HFFc6 (cell line): Measurements from ENCODE around the gene HMX1. TPM values are rescaled to one million over a fixed set of nuclear protein-coding genes. Genes with fewer than 3 reads are reported as not detected.

Experiments
- DNase-seq: peaks from one replicate; pipeline ENCODE4 v3.0.0-alpha.2; 2018
- H3K27ac Mint-ChIP-seq: 2 replicates; pipeline ENCODE4 v1.8.0; 2020; ENCODE audit warnings: mild to moderate bottlenecking, mixed read lengths
- H3K27me3 Mint-ChIP-seq: 2 replicates; pipeline ENCODE4 v1.8.0; 2021; ENCODE audit warnings: mild to moderate bottlenecking, moderate library complexity, mixed read lengths; ENCODE audit not compliant: insufficient read depth
- H3K36me3 Mint-ChIP-seq: 2 replicates; pipeline ENCODE4 v1.8.0; 2021; ENCODE audit warnings: low read depth, mixed read lengths
- H3K4me1 Mint-ChIP-seq: 2 replicates; pipeline ENCODE4 v1.8.0; 2020; ENCODE audit warnings: low read depth, mixed read lengths
- H3K4me3 Mint-ChIP-seq: 2 replicates; pipeline ENCODE4 v1.8.0; 2020; ENCODE audit warnings: mild to moderate bottlenecking, moderate library complexity, mixed read lengths
- H3K9me3 Mint-ChIP-seq: 2 replicates; pipeline ENCODE4 v1.8.0; 2020; ENCODE audit warnings: mild to moderate bottlenecking, mixed read lengths
- CTCF ChIP-seq: fragments of 200-600 bp; sonication (generic); IDR thresholded peaks from 2 replicates; pipeline ENCODE4 v1.5.0; 2021; ENCODE audit warnings: antibody characterized with exemption, mild to moderate bottlenecking
- total RNA-seq, 6 experiments: library from RNA; stranded (reverse); fragmentation: NEBNext Ultra II Directional; extraction: Animal tissue kit (Norgen Biotek cat#: 25700); gene quantifications; 2 replicates in 1 of 6; 3 replicates in 5 of 6; pipeline ENCODE4 v1.2.3, GENCODE V29; 2021

HMX1 gene
- total RNA-seq, 6 experiments from 2014 or later, result not detected

DNA sequence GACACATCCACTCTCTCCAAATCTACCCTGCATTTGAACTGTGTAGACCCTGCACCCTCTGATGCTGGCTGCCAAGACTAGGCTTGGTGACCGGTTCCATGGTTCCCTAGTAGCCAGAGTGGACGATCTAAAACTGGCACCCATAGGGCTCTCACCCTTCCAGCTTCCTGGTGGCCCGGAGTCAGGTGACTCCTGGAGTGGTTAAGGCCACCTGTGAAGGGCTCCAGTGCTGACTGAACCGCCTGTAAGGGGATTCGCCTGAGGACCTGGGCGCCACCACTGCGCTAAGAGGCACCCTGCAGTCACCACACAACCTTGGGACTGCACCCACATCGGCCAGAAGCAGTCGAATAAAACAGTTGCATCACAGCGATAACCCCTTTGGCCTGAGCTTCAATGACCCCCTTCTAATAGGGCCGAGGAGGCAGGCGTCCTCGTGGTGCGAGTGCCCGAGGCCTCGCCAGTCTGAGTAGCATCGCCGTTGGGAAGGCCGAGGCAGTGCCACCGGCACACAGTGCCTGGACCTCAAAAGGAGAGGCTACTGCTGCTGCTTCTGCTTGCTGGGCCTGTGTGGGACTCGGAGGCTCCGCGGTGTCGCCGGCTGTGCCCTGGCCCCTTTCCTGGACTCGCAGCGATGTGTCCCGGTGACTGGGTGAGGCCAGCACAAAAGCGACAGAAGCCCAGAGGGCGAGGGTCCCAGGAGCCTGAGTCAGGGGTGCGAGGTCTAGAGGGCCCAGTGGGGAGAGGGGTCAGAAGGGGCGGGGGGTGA, 6.5 kb downstream of the HMX1 start:
- Mint-ChIP-seq H3K27ac (no peak overlapping the region), H3K9me3 (no peaks in the 10 kb centered on the region)

GRCh38 chr4:8863686-8864682, 7.7 kb downstream of the HMX1 start:
- DNase-seq, result no peak
- no peak overlapping the region; the same call in 1 of the 2 replicates for H3K4me3 Mint-ChIP-seq
- TF ChIP-seq CTCF, result no peak
- H3K36me3 Mint-ChIP-seq, result no peaks in the 10 kb centered on the region
- H3K27ac Mint-ChIP-seq, result no peak overlapping the region
- H3K4me1 Mint-ChIP-seq, result 0 out of 2 replicates have a peak, but pooled peaks cover 5% of the 10 kb centered on the region
- H3K27me3 Mint-ChIP-seq, result peaks cover 58% of the 10 kb centered on the region
- no peaks in the 10 kb centered on the region for H3K9me3 Mint-ChIP-seq

More for the DNA sequence above, 6.5 kb downstream of the HMX1 start:
- DNase-seq, result no peak
- TF ChIP-seq CTCF, result no peak
- Mint-ChIP-seq H3K4me3 (no peak overlapping the region), H3K4me1 (0 out of 2 replicates have a peak, but pooled peaks cover 5% of the 10 kb centered on the region), H3K27me3 (peaks cover 63% of the 10 kb centered on the region), H3K36me3 (no peaks in the 10 kb centered on the region)

- Mint-ChIP-seq H3K27ac (no peak overlapping the region), H3K9me3 (no peaks in the 10 kb centered on the region), H3K4me1 (0 out of 2 replicates have a peak, but pooled peaks cover 5% of the 10 kb centered on the region), H3K36me3 (no peaks in the 10 kb centered on the region), H3K4me3 (no peak overlapping the region), H3K27me3 (peaks cover 53% of the 10 kb centered on the region)
- no peak for TF ChIP-seq CTCF
- no peak for DNase-seq
Observed at GRCh38 chr4:8862800-8863685, 8.6 kb downstream of the HMX1 start.

DNA sequence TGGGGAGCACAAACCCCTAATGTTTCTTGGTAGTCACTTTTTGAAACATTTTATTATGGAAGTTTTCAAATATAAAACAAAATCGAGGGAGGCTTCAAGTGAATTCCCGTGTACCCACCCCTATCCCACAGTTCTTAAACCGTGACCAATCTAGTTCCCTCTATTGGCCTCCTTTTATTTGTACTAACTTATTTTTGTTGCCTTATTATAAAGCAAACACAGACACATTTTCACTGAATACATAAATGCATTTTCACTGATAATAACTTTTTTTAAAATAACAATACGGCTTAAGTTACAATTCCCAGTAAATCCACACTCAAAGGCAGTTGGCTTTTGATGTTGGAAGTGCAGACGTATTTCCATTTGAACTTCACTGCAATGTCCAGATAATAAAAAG, 9.3 kb downstream of the HMX1 start:
- Mint-ChIP-seq H3K4me1 (0 out of 2 replicates have a peak, but pooled peaks cover 5% of the 10 kb centered on the region), H3K4me3 (no peak overlapping the region), H3K9me3 (no peaks in the 10 kb centered on the region), H3K36me3 (no peaks in the 10 kb centered on the region), H3K27ac (no peak overlapping the region), H3K27me3 (peaks cover 56% of the 10 kb centered on the region)
- no peak for DNase-seq
- no peak for TF ChIP-seq CTCF
